GM12873 (cell line): Measurements from ENCODE around the gene HTR4.

Source experiments
- CTCF ChIP-seq: IDR thresholded peaks from 2 replicates; pipeline ENCODE4 v1.5.1; 2012; ENCODE audit warnings: low read depth, mild to moderate bottlenecking, moderate library complexity, low read length, control low read depth; ENCODE audit not compliant: insufficient read depth; ENCODE audit errors: missing control alignments

The HTR4 gene

GRCh38 chr5:148465381-148466235 is 188.7 kb downstream of the HTR4 start:
- TF ChIP-seq CTCF: no peak

GRCh38 chr5:148459669-148460068 is 194.7 kb downstream of the HTR4 start:
- TF ChIP-seq CTCF: no peak

GRCh38 chr5:148458036-148458888 is 196.1 kb downstream of the HTR4 start:
- TF ChIP-seq CTCF: no peak

GRCh38 chr5:148457183-148457620 is 197.1 kb downstream of the HTR4 start:
- peak; percentile 41 for TF ChIP-seq CTCF

GRCh38 chr5:148455185-148455584 is 199.1 kb downstream of the HTR4 start:
- TF ChIP-seq CTCF: no peak

- no peak for TF ChIP-seq CTCF
Observed at GRCh38 chr5:148454576-148454975, 199.8 kb downstream of the HTR4 start.
